Measurements from ENCODE around the gene ENKD1. TPM values are rescaled to one million over a fixed set of nuclear protein-coding genes. Genes with fewer than 3 reads are reported as not detected.

Gene ENKD1
- total RNA-seq, 4 donors from 2014 or later: 10.6 to 26.3 (median 13.4) TPM

DNA sequence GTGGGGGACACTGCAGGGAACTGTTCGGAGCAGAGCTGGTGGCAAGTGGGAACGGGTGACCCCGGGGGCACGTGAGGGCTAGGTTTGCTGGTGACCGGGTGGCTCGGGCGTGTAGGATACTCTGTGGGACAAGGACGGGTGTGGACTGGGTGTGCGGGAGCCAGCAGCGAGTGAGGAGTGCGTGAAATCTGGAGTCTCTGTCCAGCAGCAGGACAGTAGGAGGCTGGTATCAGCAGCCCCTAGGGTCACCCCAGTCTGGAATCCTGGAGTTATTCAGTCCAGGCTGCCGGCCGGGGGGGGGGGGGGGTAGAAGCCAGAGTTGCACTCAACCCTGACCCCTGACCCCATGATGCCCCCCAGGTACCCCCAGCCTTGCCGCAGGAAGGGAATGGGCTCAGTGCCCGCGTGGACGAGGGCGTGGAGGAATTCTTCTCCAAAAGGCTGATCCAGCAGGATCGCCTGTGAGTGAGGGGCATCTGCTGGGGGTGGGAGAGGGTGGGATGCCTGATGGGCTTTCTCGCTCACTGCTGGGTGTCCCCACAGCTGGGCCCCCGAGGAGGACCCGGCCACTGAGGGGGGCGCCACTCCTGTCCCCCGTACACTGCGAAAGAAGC, 12.7 kb downstream of the ENKD1 start:
- no peak for DNase-seq
- H3K27ac ChIP-seq: no peak overlapping the region
- H3K4me3 ChIP-seq: peak overlapping the region in 1 of 4 donors; percentile 47
- TF ChIP-seq, protein P1, sequence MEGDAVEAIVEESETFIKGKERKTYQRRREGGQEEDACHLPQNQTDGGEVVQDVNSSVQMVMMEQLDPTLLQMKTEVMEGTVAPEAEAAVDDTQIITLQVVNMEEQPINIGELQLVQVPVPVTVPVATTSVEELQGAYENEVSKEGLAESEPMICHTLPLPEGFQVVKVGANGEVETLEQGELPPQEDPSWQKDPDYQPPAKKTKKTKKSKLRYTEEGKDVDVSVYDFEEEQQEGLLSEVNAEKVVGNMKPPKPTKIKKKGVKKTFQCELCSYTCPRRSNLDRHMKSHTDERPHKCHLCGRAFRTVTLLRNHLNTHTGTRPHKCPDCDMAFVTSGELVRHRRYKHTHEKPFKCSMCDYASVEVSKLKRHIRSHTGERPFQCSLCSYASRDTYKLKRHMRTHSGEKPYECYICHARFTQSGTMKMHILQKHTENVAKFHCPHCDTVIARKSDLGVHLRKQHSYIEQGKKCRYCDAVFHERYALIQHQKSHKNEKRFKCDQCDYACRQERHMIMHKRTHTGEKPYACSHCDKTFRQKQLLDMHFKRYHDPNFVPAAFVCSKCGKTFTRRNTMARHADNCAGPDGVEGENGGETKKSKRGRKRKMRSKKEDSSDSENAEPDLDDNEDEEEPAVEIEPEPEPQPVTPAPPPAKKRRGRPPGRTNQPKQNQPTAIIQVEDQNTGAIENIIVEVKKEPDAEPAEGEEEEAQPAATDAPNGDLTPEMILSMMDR (IDR thresholded peaks at IDR 0.05): no peak
- no peak for TF ChIP-seq POLR2A (IDR thresholded peaks at IDR 0.05)
- peaks cover 0 to 19% (median 2%) of the 10 kb centered on the region in 4 donors for H3K4me1 ChIP-seq
- peaks cover 0 to 3% (median 0%) of the 10 kb centered on the region in 3 donors for H3K36me3 ChIP-seq
- peaks cover 0 to 23% of the 10 kb centered on the region in 2 donors for H3K27me3 ChIP-seq
- no peaks in the 10 kb centered on the region for H3K9me3 ChIP-seq

DNA sequence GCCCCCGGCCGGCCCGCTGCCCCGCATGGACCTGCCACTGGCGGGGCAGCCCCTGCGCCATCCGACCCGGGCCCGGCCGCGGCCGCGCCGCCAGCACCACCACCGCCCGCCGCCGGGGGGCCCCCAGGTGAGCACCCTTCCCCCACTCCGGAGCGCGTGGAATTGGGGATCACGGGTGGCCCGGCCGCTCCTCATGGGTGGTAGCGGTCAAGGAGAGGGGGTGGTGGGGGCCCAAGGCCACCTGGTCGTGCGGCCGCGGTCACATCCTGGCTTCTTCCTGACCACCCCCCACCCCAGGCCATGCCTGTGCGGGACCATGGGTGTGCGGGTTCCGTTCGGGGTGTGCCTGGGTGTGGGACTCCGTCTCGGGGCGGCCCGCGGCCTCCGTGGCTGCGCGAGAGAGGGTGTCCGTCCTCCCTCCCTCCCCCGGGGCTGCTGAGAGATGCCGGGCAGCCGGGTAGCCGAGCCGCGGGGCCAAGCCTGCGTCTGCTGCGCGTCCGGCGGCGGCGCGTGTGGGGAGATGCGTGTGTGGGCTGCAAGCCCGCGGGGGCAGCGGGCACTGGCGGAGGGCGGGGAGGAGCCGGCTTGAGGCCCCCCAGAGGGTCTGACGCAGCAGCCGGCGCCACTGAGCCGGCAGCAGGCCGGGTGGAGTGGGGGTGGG, 13.3 kb downstream of the ENKD1 start:
- no peak overlapping the region for H3K27ac ChIP-seq
- H3K4me1 ChIP-seq: peaks cover 0 to 18% (median 0%) of the 10 kb centered on the region in 4 donors
- TF ChIP-seq POLR2A (IDR thresholded peaks at IDR 0.05): no peak
- TF ChIP-seq, protein P1 (IDR thresholded peaks at IDR 0.05): peak in 2 of 6 experiments; percentile 11 to 24
- H3K36me3 ChIP-seq: peaks cover 0 to 3% (median 0%) of the 10 kb centered on the region in 3 donors
- peaks cover 0 to 28% of the 10 kb centered on the region in 2 donors for H3K27me3 ChIP-seq
- H3K4me3 ChIP-seq: peak overlapping the region in 2 of 4 donors; percentile 47 to 49
- no peaks in the 10 kb centered on the region for H3K9me3 ChIP-seq
- no peak for DNase-seq

DNA sequence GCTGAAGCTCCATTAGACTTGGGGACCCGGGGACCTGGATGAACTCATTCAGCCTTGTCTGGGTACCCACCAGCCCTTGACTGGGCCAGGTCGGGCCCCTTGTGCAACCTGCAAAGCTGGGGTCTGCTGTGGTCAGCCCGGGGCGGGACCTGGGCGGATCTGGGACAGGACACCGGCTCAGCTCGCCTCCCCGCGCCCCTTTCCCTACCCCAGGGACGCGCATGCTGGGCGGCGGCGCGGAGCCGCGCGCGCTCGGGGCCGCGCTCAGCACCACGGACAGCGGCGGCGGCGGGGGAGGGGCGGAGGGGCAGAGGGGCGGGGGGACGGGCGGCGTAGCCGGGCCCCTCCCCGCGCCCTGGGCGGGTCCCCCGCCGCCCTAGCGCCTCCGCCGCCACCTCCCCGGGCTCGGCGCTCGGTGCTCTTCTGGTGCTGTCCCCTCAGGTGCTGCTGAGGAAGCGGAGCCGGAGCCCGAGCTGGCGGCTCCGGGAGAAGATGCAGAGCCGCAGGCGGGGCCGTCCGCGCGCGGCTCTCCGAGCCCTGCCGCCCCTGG, 13.9 kb downstream of the ENKD1 start:
- H3K4me3 ChIP-seq: peak overlapping the region in 2 of 4 donors; percentile 47 to 49
- H3K27ac ChIP-seq: no peak overlapping the region
- peaks cover 0 to 34% of the 10 kb centered on the region in 2 donors for H3K27me3 ChIP-seq
- no peak for TF ChIP-seq POLR2A (IDR thresholded peaks at IDR 0.05)
- TF ChIP-seq, protein P1 (IDR thresholded peaks at IDR 0.05): no peak
- peaks cover 0 to 21% (median 0%) of the 10 kb centered on the region in 4 donors for H3K4me1 ChIP-seq
- peak in 1 of 3 donors; percentile 58 for DNase-seq
- H3K36me3 ChIP-seq: peaks cover 0 to 3% (median 0%) of the 10 kb centered on the region in 3 donors
- no peaks in the 10 kb centered on the region for H3K9me3 ChIP-seq

DNA sequence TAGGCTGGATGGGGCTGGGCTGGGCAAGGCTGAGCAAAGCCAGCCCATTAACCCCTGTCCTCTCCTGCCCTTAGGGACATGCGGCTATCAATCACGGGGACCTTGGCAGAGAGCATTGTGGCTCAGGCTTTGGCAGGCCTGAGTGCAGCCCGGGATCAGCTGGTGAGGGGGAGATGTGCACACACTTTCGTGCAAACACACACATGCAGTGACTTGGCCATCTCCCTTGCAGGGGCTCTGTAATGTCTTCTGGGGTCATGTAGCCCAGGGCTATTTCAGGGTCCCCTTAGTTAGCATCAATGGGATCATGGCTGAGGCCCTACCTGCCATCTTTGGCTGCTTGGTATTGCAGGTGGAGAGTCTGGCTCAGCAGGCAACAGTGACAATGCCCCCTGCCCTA, 14.7 kb downstream of the ENKD1 start:
- TF ChIP-seq POLR2A (IDR thresholded peaks at IDR 0.05): no peak
- TF ChIP-seq, protein P1 (IDR thresholded peaks at IDR 0.05): no peak
- no peaks in the 10 kb centered on the region for H3K36me3 ChIP-seq
- peaks cover 0 to 37% of the 10 kb centered on the region in 2 donors for H3K27me3 ChIP-seq
- no peak for DNase-seq
- H3K9me3 ChIP-seq: no peaks in the 10 kb centered on the region
- H3K27ac ChIP-seq: no peak overlapping the region
- peaks cover 0 to 21% (median 0%) of the 10 kb centered on the region in 4 donors for H3K4me1 ChIP-seq
- H3K4me3 ChIP-seq: no peak overlapping the region

DNA sequence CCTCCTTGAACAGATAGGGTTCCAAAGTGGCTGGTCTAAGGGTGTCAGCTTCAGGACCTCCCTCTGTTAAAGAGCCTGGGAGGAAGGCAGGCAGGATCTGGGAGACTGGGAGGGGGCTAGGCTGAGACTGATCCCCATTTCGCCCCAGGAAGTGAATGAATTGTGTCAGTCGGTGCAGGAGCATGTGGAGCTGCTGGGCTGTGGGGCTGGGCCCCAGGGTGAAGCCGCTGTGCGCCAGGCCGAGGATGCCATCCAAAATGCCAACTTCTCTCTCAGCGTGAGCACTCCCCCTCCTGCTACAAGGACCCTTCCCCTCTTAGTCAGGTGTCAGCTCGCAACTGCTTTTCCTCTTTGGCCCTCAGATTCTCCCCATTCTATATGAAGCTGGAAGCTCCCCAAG, 15.5 kb downstream of the ENKD1 start:
- no peak for TF ChIP-seq POLR2A (IDR thresholded peaks at IDR 0.05)
- TF ChIP-seq, protein P1 (IDR thresholded peaks at IDR 0.05): no peak
- H3K36me3 ChIP-seq: no peaks in the 10 kb centered on the region
- peaks cover 0 to 37% of the 10 kb centered on the region in 2 donors for H3K27me3 ChIP-seq
- peaks cover 0 to 21% (median 1%) of the 10 kb centered on the region in 4 donors for H3K4me1 ChIP-seq
- DNase-seq: no peak
- no peak overlapping the region for H3K4me3 ChIP-seq
- H3K9me3 ChIP-seq: no peaks in the 10 kb centered on the region
- H3K27ac ChIP-seq: no peak overlapping the region

All from Peyer's patch (tissue), 4 donors.